Endothelial cell (in vitro differentiated cells): ENCODE results near the gene B3GNT9. TPM values are rescaled to one million over a fixed set of nuclear protein-coding genes. Genes with fewer than 3 reads are reported as not detected.

Source experiments
- DNase-seq: peaks from one replicate; pipeline ENCODE4 v3.0.0; 2021; ENCODE audit warnings: low spot score
- H3K27ac Mint-ChIP-seq: one replicate; pipeline ENCODE4 v1.8.0; 2021; ENCODE audit warnings: mixed read lengths, inconsistent platforms; ENCODE audit not compliant: unreplicated experiment
- H3K27me3 Mint-ChIP-seq: one replicate; pipeline ENCODE4 v1.8.0; 2021; ENCODE audit warnings: mild to moderate bottlenecking, moderate library complexity, mixed read lengths, inconsistent platforms; ENCODE audit not compliant: unreplicated experiment
- H3K36me3 Mint-ChIP-seq: one replicate; pipeline ENCODE4 v1.8.0; 2021; ENCODE audit warnings: mild to moderate bottlenecking, low read depth, mixed read lengths, inconsistent platforms; ENCODE audit not compliant: unreplicated experiment
- H3K4me1 Mint-ChIP-seq: one replicate; pipeline ENCODE4 v1.8.0; 2021; ENCODE audit warnings: mild to moderate bottlenecking, mixed read lengths, inconsistent platforms; ENCODE audit not compliant: unreplicated experiment
- H3K4me3 Mint-ChIP-seq: one replicate; pipeline ENCODE4 v1.8.0; 2021; ENCODE audit warnings: mild to moderate bottlenecking, mixed read lengths, inconsistent platforms; ENCODE audit not compliant: unreplicated experiment
- H3K9me3 Mint-ChIP-seq: one replicate; pipeline ENCODE4 v1.8.0; 2021; ENCODE audit warnings: mixed read lengths, inconsistent platforms; ENCODE audit not compliant: unreplicated experiment
- total RNA-seq: library from RNA; stranded (reverse); fragmentation: NEBNext Ultra II Directional; extraction: Animal tissue kit (Norgen Biotek cat#: 25700); gene quantifications from one replicate; pipeline ENCODE4 v1.2.1, GENCODE V29; 2021; ENCODE audit not compliant: unreplicated experiment
- TF ChIP-seq, protein P1 (sequence below): fragments of 200-600 bp; sonication (generic); IDR thresholded peaks from one replicate; pipeline ENCODE4 v1.5.0; 2021; ENCODE audit warnings: antibody characterized with exemption; ENCODE audit not compliant: unreplicated experiment

B3GNT9 gene
- total RNA-seq, 1 donor from 2014 or later, result 1.5 TPM

DNA sequence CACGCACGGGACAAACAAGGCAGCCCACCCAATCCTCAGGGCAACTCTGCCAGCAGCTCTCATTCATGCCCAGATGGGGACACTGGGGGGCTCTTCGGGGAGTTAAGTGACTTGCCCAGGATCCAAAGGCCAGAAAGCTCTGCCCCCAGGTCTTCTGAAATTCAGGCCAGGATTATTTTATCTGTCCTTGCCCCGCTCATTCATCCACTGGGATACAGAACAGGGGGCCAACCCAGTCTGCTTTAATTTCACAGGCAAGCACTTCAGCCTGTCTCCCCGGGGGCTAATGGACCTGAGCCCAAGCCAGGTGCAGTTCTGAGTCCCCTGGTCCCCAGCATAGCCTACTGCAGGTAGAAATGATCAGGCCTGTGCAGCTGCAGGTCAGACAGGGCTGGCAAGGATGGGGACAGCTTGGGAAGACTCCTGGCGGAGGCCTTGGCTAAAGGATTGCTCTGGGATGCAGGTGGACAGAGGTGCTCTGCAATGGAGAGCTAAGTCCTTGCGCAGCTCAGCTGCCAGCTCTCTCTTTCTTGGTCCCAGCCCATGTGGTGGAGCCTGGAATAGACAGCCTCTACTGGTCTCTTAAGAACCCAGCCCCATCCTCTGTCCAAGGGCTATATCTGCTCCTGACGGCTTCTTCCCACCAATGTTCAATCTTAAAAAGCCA lies 766 bp upstream of the B3GNT9 start:
- TF ChIP-seq, protein P1, sequence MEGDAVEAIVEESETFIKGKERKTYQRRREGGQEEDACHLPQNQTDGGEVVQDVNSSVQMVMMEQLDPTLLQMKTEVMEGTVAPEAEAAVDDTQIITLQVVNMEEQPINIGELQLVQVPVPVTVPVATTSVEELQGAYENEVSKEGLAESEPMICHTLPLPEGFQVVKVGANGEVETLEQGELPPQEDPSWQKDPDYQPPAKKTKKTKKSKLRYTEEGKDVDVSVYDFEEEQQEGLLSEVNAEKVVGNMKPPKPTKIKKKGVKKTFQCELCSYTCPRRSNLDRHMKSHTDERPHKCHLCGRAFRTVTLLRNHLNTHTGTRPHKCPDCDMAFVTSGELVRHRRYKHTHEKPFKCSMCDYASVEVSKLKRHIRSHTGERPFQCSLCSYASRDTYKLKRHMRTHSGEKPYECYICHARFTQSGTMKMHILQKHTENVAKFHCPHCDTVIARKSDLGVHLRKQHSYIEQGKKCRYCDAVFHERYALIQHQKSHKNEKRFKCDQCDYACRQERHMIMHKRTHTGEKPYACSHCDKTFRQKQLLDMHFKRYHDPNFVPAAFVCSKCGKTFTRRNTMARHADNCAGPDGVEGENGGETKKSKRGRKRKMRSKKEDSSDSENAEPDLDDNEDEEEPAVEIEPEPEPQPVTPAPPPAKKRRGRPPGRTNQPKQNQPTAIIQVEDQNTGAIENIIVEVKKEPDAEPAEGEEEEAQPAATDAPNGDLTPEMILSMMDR, result no peak
- Mint-ChIP-seq H3K4me1 (no peaks in the 10 kb centered on the region), H3K4me3 (peak overlapping the region; percentile 47), H3K27ac (no peak overlapping the region), H3K9me3 (no peaks in the 10 kb centered on the region), H3K27me3 (peaks cover 41% of the 10 kb centered on the region), H3K36me3 (peaks cover 5% of the 10 kb centered on the region)
- no peak for DNase-seq

DNA sequence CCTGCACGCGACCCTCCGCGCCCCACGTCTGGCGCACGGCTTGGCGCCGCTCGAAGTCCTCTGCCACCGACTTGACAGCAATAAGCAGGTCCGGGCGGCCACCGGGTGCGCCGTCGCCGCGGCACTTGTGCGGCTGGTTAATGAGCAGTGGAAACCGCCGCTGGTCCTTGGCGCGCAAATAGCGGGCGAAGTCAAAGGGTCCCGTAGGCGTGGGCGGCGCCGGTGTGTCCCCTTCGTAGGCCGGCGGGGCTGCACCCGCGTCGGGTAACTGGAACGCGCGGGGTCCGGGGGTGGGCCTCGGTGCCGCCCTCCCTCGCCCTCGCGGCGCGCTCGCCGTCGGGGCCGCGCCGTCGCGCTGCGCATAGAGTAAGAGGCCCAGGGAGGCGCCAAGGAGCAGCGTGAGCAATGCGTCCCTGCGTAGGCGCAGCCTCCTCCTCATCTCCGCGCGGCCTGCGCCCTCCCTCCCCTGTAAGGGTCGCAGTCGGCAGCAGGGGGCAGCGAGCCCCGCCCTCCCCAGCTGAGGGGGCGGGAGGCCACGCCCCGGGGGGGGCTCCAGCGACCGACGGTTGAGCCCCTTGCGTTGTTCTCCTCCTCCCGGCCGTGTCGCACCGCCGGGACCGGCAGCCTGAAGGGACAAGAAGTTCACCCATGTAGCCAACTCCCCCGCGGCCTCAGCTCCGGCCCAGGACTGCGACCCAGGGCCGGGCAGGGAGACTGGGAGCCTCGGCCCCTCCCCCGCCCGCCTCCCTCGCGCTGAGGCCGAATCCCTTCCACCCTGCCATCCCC lies 558 bp downstream of the B3GNT9 start:
- TF ChIP-seq, protein P1, result no peak
- no peaks in the 10 kb centered on the region for H3K4me1 Mint-ChIP-seq
- peak; percentile 64 for DNase-seq
- peaks cover 5% of the 10 kb centered on the region for H3K36me3 Mint-ChIP-seq
- no peak overlapping the region for H3K4me3 Mint-ChIP-seq
- no peaks in the 10 kb centered on the region for H3K9me3 Mint-ChIP-seq
- peaks cover 40% of the 10 kb centered on the region for H3K27me3 Mint-ChIP-seq
- H3K27ac Mint-ChIP-seq, result no peak overlapping the region

DNA sequence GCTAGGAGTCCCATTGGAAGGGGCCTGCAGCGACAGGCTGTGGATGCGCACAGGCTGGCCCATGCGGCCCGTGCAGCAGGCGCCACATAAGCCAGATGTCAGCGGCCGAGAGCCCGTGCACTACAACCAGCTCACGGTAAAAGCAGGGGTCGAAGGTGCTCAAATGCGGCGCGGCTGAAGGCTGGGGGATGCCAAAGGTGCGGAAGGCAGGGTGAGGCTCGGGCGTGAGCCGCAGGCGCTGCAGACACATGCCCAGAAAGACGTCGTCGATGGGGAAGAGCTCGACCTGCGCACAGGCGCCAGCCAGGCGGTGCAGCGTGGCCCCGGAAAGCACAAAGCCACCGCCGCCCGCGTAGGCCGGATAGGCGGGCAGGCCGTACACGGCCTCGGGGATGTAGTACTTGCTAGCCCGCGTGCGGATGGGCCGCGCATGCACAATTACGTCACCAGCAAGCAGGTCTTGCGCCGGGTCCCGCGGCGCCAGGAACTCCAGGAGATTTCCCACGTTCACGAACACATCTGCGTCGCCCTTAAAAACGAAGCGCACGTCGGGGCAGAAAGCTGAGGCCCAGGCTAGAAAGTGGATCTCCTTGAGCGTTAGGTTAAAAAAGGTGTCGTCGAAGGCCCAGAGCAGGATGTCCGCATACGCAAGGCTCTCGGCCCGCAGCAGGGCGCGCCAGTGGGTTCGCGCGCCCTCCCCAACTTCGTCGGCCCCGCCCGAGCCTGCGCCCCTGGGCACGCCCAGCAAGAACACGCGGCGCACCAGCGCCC lies 1.3 kb downstream of the B3GNT9 start:
- H3K4me1 Mint-ChIP-seq, result no peaks in the 10 kb centered on the region
- no peaks in the 10 kb centered on the region for H3K9me3 Mint-ChIP-seq
- no peak for DNase-seq
- H3K27me3 Mint-ChIP-seq, result peaks cover 38% of the 10 kb centered on the region
- no peak overlapping the region for H3K4me3 Mint-ChIP-seq
- peaks cover 12% of the 10 kb centered on the region for H3K36me3 Mint-ChIP-seq
- TF ChIP-seq, protein P1, result peak; percentile 57
- H3K27ac Mint-ChIP-seq, result no peak overlapping the region

DNA sequence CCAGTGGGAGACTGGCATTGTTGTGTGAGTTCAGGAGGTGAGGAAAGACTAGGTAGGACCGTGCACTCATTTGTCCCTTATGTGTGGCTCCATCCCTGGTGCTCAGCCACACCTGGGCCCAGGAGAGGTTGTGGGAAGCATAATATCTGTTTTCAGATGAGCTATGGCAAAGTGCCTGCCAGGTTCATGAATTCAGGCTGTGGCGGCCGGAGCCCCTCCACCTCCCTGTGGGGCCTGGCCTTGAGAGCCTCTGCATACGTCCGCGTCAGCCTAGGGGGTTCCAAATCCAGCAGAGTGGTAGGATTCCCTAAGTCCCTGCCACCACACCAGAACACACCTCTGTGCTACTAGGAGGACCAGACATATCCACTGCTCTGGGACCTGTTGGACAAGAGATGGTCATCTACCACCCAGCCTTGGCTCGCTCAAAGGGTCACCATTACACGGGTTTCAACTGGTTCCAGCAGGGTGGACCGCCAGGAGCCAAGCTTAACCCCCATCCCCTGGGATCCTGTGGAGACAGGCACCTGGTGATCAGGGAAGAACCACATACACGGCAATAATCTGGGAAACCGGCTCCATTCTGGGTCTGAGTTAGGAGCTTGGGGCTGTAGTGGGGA lies 2.0 kb downstream of the B3GNT9 start:
- peaks cover 35% of the 10 kb centered on the region for H3K27me3 Mint-ChIP-seq
- H3K9me3 Mint-ChIP-seq, result no peaks in the 10 kb centered on the region
- no peaks in the 10 kb centered on the region for H3K4me1 Mint-ChIP-seq
- H3K4me3 Mint-ChIP-seq, result peak overlapping the region; percentile 51
- peaks cover 17% of the 10 kb centered on the region for H3K36me3 Mint-ChIP-seq
- TF ChIP-seq, protein P1, result no peak
- DNase-seq, result no peak
- H3K27ac Mint-ChIP-seq, result peak overlapping the region; percentile 75
